Smooth muscle cell (in vitro differentiated cells): ENCODE measurements around the gene NARS2. TPM values are rescaled to one million over a fixed set of nuclear protein-coding genes. Genes with fewer than 3 reads are reported as not detected.

ENCODE experiments used
- DNase-seq: peaks from one replicate; lab custom pipeline; 2025; ENCODE audit not compliant: unreplicated experiment; lab: John Stamatoyannopoulos, UW
- H2AFZ ChIP-seq: fragments of 200-600 bp; sonication (generic); 2 replicates; pipeline ENCODE4 v1.6.0; 2016; ENCODE audit warnings: antibody characterized with exemption, low read depth, mild to moderate bottlenecking
- H3F3A ChIP-seq: fragments of 200-600 bp; sonication (generic); 2 replicates; pipeline ENCODE4 v1.6.0; 2017; ENCODE audit warnings: antibody characterized with exemption, low read depth
- H3K27ac ChIP-seq: fragments of 200-600 bp; sonication (generic); 2 replicates; pipeline ENCODE4 v1.5.1; 2016; ENCODE audit warnings: low read depth, mild to moderate bottlenecking
- H3K27me3 ChIP-seq: fragments of 200-600 bp; sonication (generic); 2 replicates; pipeline ENCODE4 v1.6.1; 2016; ENCODE audit warnings: low read depth, mild to moderate bottlenecking
- H3K36me3 ChIP-seq: fragments of 200-600 bp; sonication (generic); 2 replicates; pipeline ENCODE4 v1.5.1; 2016; ENCODE audit warnings: low read depth
- H3K4me1 ChIP-seq: fragments of 200-600 bp; sonication (generic); 2 replicates; pipeline ENCODE4 v1.5.1; 2016; ENCODE audit warnings: low read depth
- H3K4me2 ChIP-seq: fragments of 200-600 bp; sonication (generic); 2 replicates; pipeline ENCODE4 v1.6.0; 2016; ENCODE audit warnings: mild to moderate bottlenecking
- H3K4me3 ChIP-seq: fragments of 200-600 bp; sonication (generic); 2 replicates; pipeline ENCODE4 v1.5.1; 2016; ENCODE audit warnings: mild to moderate bottlenecking
- H3K79me2 ChIP-seq: fragments of 200-600 bp; sonication (generic); 2 replicates; pipeline ENCODE4 v1.6.0; 2016; ENCODE audit warnings: low read depth, mild to moderate bottlenecking
- H3K9ac ChIP-seq: fragments of 200-600 bp; sonication (generic); 2 replicates; pipeline ENCODE4 v1.6.0; 2016; ENCODE audit warnings: low read depth
- H3K9me3 ChIP-seq: fragments of 200-600 bp; sonication (generic); replicated peaks from 2 replicates; pipeline ENCODE4 v1.5.1; 2016; ENCODE audit warnings: low read depth
- H4K20me1 ChIP-seq: fragments of 200-600 bp; sonication (generic); 2 replicates; pipeline ENCODE4 v1.6.0; 2016; ENCODE audit warnings: low read depth
- CTCF ChIP-seq: fragments of 200-600 bp; sonication (generic); IDR thresholded peaks from 2 replicates; pipeline ENCODE4 v1.5.1; 2017; ENCODE audit warnings: borderline replicate concordance, mild to moderate bottlenecking, antibody characterized with exemption; ENCODE audit not compliant: insufficient read depth, poor library complexity, severe bottlenecking
- WGBS: methylation state at CpG from one replicate; pipeline ENCODE4 v1.1.7; 2016; ENCODE audit warnings: low lambda C conversion rate; 5-methylcytosine and 5-hydroxymethylcytosine counted together
- polyA plus RNA-seq: library from polyadenylated mRNA; unstranded; fragments of >200 nt; fragmentation: Nextera tagmentation; extraction: Ambion mirVana; gene quantifications from 2 replicates; pipeline ENCODE4 v1.2.1, GENCODE V29; 2016
- total RNA-seq: library from RNA; depleted of rRNA; stranded (reverse); fragments of >200 nt; gene quantifications from 2 replicates; pipeline ENCODE4 v1.2.3, GENCODE V29; 2014

The NARS2 gene
- total and polyA plus RNA-seq, 2 experiments from 2014 or later, result 12.2 to 17.4 TPM

- Histone ChIP-seq H3F3A (no peaks in the 10 kb centered on the region), H3K4me2 (no peak overlapping the region), H3K4me3 (no peak overlapping the region), H3K36me3 (no peaks in the 10 kb centered on the region), H3K79me2 (no peaks in the 10 kb centered on the region), H3K27me3 (no peaks in the 10 kb centered on the region), H3K27ac (no peak overlapping the region), H3K4me1 (peaks cover 5% of the 10 kb centered on the region), H2AFZ (no peak overlapping the region), H4K20me1 (no peaks in the 10 kb centered on the region), H3K9me3 (no peaks in the 10 kb centered on the region), H3K9ac (no peak overlapping the region)
- no peak for DNase-seq
- 92% methylated on average over 3 of the region's 3 CpGs for WGBS
- TF ChIP-seq CTCF, result no peak
These were observed 81.2 kb downstream of the NARS2 start for GRCh38 chr11:78493413-78493975.

- H3K27ac ChIP-seq, result no peak overlapping the region
- H3K4me2 ChIP-seq, result no peak overlapping the region
- no peaks in the 10 kb centered on the region for H3F3A ChIP-seq
- H3K9me3 ChIP-seq, result no peaks in the 10 kb centered on the region
- no peaks in the 10 kb centered on the region for H3K27me3 ChIP-seq
- H3K4me3 ChIP-seq, result no peak overlapping the region
- H3K4me1 ChIP-seq, result peaks cover 5% of the 10 kb centered on the region
- no peak overlapping the region for H2AFZ ChIP-seq
- no peaks in the 10 kb centered on the region for H3K36me3 ChIP-seq
- no peaks in the 10 kb centered on the region for H3K79me2 ChIP-seq
- TF ChIP-seq CTCF, result no peak
- H3K9ac ChIP-seq, result no peak overlapping the region
- no peak for DNase-seq
- H4K20me1 ChIP-seq, result no peaks in the 10 kb centered on the region
- 97% methylated on average over 6 of the region's 6 CpGs for WGBS
These were observed 81.7 kb downstream of the NARS2 start for GRCh38 chr11:78492973-78493372.

DNA sequence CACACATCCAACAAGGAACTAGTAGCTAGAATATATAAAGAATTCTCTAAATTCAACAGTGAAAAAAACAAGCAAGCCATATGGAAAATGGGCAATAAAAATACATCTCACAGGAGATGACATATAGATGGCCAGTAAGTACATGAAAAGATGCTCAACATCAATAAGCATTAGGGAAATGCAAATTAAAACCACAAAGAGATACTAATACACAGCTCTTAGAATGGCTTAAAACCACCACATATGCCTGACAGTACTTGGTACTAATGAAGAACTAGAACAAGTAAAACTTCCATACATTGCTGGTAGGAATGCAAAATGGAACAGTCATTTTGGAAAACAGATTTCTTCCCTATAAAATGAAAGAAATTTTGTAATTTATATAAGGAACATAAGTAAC, 85.5 kb downstream of the NARS2 start:
- Histone ChIP-seq H3K4me1 (no peaks in the 10 kb centered on the region), H3K36me3 (no peaks in the 10 kb centered on the region), H3K9me3 (no peaks in the 10 kb centered on the region), H3K4me3 (no peak overlapping the region), H3K9ac (no peak overlapping the region), H3K79me2 (no peaks in the 10 kb centered on the region), H3F3A (no peaks in the 10 kb centered on the region), H3K27me3 (no peaks in the 10 kb centered on the region), H4K20me1 (no peaks in the 10 kb centered on the region), H2AFZ (no peak overlapping the region), H3K4me2 (no peak overlapping the region), H3K27ac (no peak overlapping the region)
- no peak for DNase-seq
- no peak for TF ChIP-seq CTCF

DNA sequence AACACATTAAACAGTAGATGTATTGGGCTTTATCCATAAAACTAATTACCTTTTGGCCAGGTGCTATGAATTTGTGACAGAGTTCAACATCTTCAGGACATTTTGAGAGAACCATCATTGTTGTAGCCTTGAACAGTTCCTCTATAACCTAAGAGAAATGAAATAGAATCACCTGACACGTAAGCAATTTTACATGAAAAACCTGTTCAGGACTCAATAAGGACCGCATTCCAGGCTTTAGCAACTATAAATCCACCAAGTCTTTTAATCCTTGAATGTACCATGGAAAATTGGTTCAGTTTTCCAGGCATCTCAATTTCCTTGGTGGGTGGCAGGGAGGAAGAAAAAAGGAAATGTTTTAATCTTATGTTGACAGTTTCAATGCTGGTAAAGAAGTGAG, 96.1 kb downstream of the NARS2 start:
- no peak overlapping the region for H3K4me3 ChIP-seq
- no peaks in the 10 kb centered on the region for H3F3A ChIP-seq
- H3K27me3 ChIP-seq, result no peaks in the 10 kb centered on the region
- WGBS, result 88% methylated on average over 2 of the region's 2 CpGs
- no peak for DNase-seq
- H2AFZ ChIP-seq, result no peak overlapping the region
- H4K20me1 ChIP-seq, result no peaks in the 10 kb centered on the region
- no peaks in the 10 kb centered on the region for H3K4me1 ChIP-seq
- H3K4me2 ChIP-seq, result no peak overlapping the region
- no peak overlapping the region for H3K27ac ChIP-seq
- TF ChIP-seq CTCF, result no peak
- no peaks in the 10 kb centered on the region for H3K79me2 ChIP-seq
- H3K9me3 ChIP-seq, result no peaks in the 10 kb centered on the region
- H3K36me3 ChIP-seq, result no peaks in the 10 kb centered on the region
- H3K9ac ChIP-seq, result no peak overlapping the region
